Measurements from ENCODE around the gene ZNF280A. TPM values are rescaled to one million over a fixed set of nuclear protein-coding genes. Genes with fewer than 3 reads are reported as not detected.

Gene ZNF280A
- total and polyA plus RNA-seq, 2 donors (not counting 3 experiments of a cell fraction or from before 2014, with no cell fraction given) = 0.15 TPM; not detected in 1

DNA sequence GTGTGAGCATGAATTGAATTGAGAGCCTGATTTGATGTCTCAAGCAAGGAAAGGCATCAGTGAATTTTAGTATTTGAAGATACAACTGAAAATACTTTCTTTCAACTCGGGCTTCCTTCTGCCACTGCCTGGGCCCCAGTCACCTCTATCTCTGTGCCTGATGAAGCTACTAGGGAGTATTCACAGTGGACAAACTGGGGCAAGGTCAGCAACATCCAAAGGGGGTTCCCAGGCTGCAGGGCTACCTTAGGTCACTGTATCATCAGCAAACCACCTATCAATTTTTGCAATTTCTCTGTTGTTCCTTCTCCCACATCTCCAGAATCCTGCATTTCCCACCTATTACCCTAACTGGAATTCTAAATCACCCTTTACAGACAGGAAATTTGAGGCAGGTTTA lies 28.8 kb upstream of the ZNF280A start:
- no peaks in the 10 kb centered on the region for H3K36me3 ChIP-seq (ENCODE audit: control insufficient read depth in 2 of 2, extremely low read depth in 1 of 2, insufficient read depth in 2 of 2, low read length in 2 of 2)
- ChIA-PET CTCF (interaction anchor here (1.0 kb wide), 1 partner anchor 10 kb away, joined by 3 read pairs; the partner anchor contains the start of gene PRAME), POLR2A (no interaction called here)
- no peaks in the 10 kb centered on the region for H3K9me3 ChIP-seq (replicated peaks; ENCODE audit: control insufficient read depth, insufficient read depth, low read length)
- no peak overlapping the region for H2AFZ ChIP-seq (ENCODE audit: low read depth, low read length)
- no peaks in the 10 kb centered on the region for H3K9me1 ChIP-seq (replicated peaks; ENCODE audit: control insufficient read depth, extremely low read depth, insufficient read depth, low read length)
- H3K4me1 ChIP-seq (ENCODE audit: control insufficient read depth, extremely low read depth, insufficient read depth, low read length) = no peaks in the 10 kb centered on the region
- BruUV-seq (replicated peaks) = no TSS peak
- H3K27me3 ChIP-seq (ENCODE audit: control insufficient read depth in 2 of 2, insufficient read depth in 2 of 2, low read length in 2 of 2) = peaks cover 2 to 11% of the 10 kb centered on the region in 2 experiments
- no peak overlapping the region for H3K4me3 ChIP-seq (replicated peaks in 1 of 3; ENCODE audit: insufficient read depth in 1 of 3, low read depth in 1 of 3, low read length in 3 of 3)
- TF ChIP-seq MYC (IDR thresholded peaks at IDR 0.05; ENCODE audit: low read depth, low read length) = no peak
- TF ChIP-seq EZH2 (IDR thresholded peaks at IDR 0.05; ENCODE audit: borderline replicate concordance, low read depth, low read length, severe bottlenecking) = no peak
- TF ChIP-seq, protein P1, sequence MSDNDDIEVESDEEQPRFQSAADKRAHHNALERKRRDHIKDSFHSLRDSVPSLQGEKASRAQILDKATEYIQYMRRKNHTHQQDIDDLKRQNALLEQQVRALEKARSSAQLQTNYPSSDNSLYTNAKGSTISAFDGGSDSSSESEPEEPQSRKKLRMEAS (IDR thresholded peaks at IDR 0.05; ENCODE audit: insufficient read depth, insufficient read length) = no peak
- TF ChIP-seq, protein P2, sequence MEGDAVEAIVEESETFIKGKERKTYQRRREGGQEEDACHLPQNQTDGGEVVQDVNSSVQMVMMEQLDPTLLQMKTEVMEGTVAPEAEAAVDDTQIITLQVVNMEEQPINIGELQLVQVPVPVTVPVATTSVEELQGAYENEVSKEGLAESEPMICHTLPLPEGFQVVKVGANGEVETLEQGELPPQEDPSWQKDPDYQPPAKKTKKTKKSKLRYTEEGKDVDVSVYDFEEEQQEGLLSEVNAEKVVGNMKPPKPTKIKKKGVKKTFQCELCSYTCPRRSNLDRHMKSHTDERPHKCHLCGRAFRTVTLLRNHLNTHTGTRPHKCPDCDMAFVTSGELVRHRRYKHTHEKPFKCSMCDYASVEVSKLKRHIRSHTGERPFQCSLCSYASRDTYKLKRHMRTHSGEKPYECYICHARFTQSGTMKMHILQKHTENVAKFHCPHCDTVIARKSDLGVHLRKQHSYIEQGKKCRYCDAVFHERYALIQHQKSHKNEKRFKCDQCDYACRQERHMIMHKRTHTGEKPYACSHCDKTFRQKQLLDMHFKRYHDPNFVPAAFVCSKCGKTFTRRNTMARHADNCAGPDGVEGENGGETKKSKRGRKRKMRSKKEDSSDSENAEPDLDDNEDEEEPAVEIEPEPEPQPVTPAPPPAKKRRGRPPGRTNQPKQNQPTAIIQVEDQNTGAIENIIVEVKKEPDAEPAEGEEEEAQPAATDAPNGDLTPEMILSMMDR (IDR thresholded peaks at IDR 0.05; ENCODE audit: extremely low read depth in 1 of 2, insufficient read depth in 1 of 2, low read depth in 1 of 2, low read length in 2 of 2) = no peak
- DNase-seq (ENCODE audit: low read depth, low spot score) = no peak
- H3K9ac ChIP-seq (replicated peaks; ENCODE audit: extremely low read depth, insufficient read depth, low read length) = no peak overlapping the region
- intact Hi-C loops (cut with micrococcal nuclease) (no loop called here), dilution Hi-C loops (cut with MboI; ENCODE audit: extremely low pct_ligation_motif_present, low sequenced_read_pairs) (no loop called here)
- H3K79me2 ChIP-seq (ENCODE audit: control insufficient read depth, insufficient read depth, low read length) = no peaks in the 10 kb centered on the region
- H3K4me2 ChIP-seq (ENCODE audit: insufficient read depth, low read length) = no peak overlapping the region
- no peaks in the 10 kb centered on the region for H4K20me1 ChIP-seq (replicated peaks; ENCODE audit: control insufficient read depth, extremely low read depth, insufficient read depth, low read length)
- FAIRE-seq = no peak
- no peak overlapping the region for H3K27ac ChIP-seq (ENCODE audit: insufficient read depth, low read depth, low read length)

DNA sequence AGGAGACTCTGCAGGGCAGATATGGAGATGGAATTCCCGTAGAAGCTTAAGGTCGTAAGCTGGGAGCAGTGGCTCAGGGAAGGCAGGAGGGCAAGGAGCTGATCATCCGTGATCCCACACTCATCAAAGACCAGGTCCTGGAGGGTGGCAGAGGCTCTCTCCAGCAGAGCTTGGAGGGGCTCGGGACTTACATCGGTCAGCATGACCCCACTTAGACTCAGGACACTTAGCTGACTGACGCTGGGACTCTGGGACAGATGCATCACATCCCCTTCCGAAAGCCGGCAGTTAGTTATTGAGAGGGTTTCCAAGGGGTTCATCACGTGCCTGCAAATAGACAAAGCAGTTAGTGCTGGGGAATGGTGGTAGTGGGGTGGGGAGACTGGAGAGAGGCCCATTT lies 28.2 kb upstream of the ZNF280A start:
- Histone ChIP-seq H3K4me2 (ENCODE audit: insufficient read depth, low read length) (no peak overlapping the region), H3K36me3 (ENCODE audit: control insufficient read depth in 2 of 2, extremely low read depth in 1 of 2, insufficient read depth in 2 of 2, low read length in 2 of 2) (no peaks in the 10 kb centered on the region), H3K27me3 (ENCODE audit: control insufficient read depth in 2 of 2, insufficient read depth in 2 of 2, low read length in 2 of 2) (peaks cover 2 to 9% of the 10 kb centered on the region in 2 experiments), H3K9me3 (replicated peaks; ENCODE audit: control insufficient read depth, insufficient read depth, low read length) (no peaks in the 10 kb centered on the region), H3K79me2 (ENCODE audit: control insufficient read depth, insufficient read depth, low read length) (no peaks in the 10 kb centered on the region), H2AFZ (ENCODE audit: low read depth, low read length) (no peak overlapping the region), H3K4me1 (ENCODE audit: control insufficient read depth, extremely low read depth, insufficient read depth, low read length) (no peaks in the 10 kb centered on the region), H3K27ac (ENCODE audit: insufficient read depth, low read depth, low read length) (no peak overlapping the region), H3K9ac (replicated peaks; ENCODE audit: extremely low read depth, insufficient read depth, low read length) (no peak overlapping the region), H3K9me1 (replicated peaks; ENCODE audit: control insufficient read depth, extremely low read depth, insufficient read depth, low read length) (no peaks in the 10 kb centered on the region), H4K20me1 (replicated peaks; ENCODE audit: control insufficient read depth, extremely low read depth, insufficient read depth, low read length) (no peaks in the 10 kb centered on the region), H3K4me3 (replicated peaks in 1 of 3; ENCODE audit: insufficient read depth in 1 of 3, low read depth in 1 of 3, low read length in 3 of 3) (no peak overlapping the region)
- TF ChIP-seq MYC (IDR thresholded peaks at IDR 0.05; ENCODE audit: low read depth, low read length) = no peak
- no peak for TF ChIP-seq EZH2 (IDR thresholded peaks at IDR 0.05; ENCODE audit: borderline replicate concordance, low read depth, low read length, severe bottlenecking)
- no peak for TF ChIP-seq FOS (IDR thresholded peaks at IDR 0.05; ENCODE audit: borderline replicate concordance, insufficient read depth, low read length)
- TF ChIP-seq, protein P2 (IDR thresholded peaks at IDR 0.05; ENCODE audit: extremely low read depth in 1 of 2, insufficient read depth in 1 of 2, low read depth in 1 of 2, low read length in 2 of 2) = no peak
- no peak for TF ChIP-seq GATA2 (IDR thresholded peaks at IDR 0.05; ENCODE audit: insufficient read depth, insufficient read length, low read depth, low read length)
- TF ChIP-seq POLR2AphosphoS5 (IDR thresholded peaks at IDR 0.05; ENCODE audit: insufficient read depth, low read depth, low read length) = no peak
- TF ChIP-seq JUN (IDR thresholded peaks at IDR 0.05; ENCODE audit: borderline replicate concordance, insufficient read depth, insufficient read length, low read depth) = no peak
- no peak for TF ChIP-seq POLR2A (IDR thresholded peaks at IDR 0.05; ENCODE audit: low read depth, low read length)
- TF ChIP-seq, protein P1 (IDR thresholded peaks at IDR 0.05; ENCODE audit: insufficient read depth, insufficient read length) = no peak
- ChIA-PET CTCF (interaction anchor here (1.0 kb wide), 1 partner anchor 11 kb away, joined by 3 read pairs; the partner anchor contains the start of gene PRAME), POLR2A (no interaction called here)
- BruUV-seq (replicated peaks) = no TSS peak
- dilution Hi-C loops (cut with MboI; ENCODE audit: extremely low pct_ligation_motif_present, low sequenced_read_pairs) (no loop called here), intact Hi-C loops (cut with micrococcal nuclease) (no loop called here)
- DNase-seq (ENCODE audit: low read depth, low spot score) (no peak), FAIRE-seq (no peak)
